Mucosa of descending colon (tissue), 3 donors: Measurements from ENCODE around the gene PTN. TPM values are rescaled to one million over a fixed set of nuclear protein-coding genes. Genes with fewer than 3 reads are reported as not detected.

Source experiments
- ATAC-seq: fragments of 200-7000 bp; cut with Tn5 transposase; one replicate; pipeline ENCODE4 v1.9.1; 2020; ENCODE audit warnings: mild to moderate bottlenecking, moderate library complexity
- DNase-seq, 3 donors: peaks; one replicate each; pipeline ENCODE4 v3.0.0-alpha.2; 2020
- H3K36me3 ChIP-seq: fragments of 200-600 bp; one replicate; pipeline ENCODE4 v1.8.0; 2021; ENCODE audit warnings: low read depth, mild to moderate bottlenecking
- H3K4me1 ChIP-seq: fragments of 200-600 bp; one replicate; pipeline ENCODE4 v1.8.0; 2021; ENCODE audit warnings: low read depth, mild to moderate bottlenecking
- H3K4me3 ChIP-seq: fragments of 200-600 bp; one replicate; pipeline ENCODE4 v1.8.0; 2021; ENCODE audit warnings: mild to moderate bottlenecking
- H3K9me3 ChIP-seq: fragments of 200-600 bp; one replicate; pipeline ENCODE4 v1.8.0; 2021; ENCODE audit warnings: mild to moderate bottlenecking
- intact Hi-C, 2 donors: fragments of 100-400 bp; cut with DNase I in 1 of 2; cut with micrococcal nuclease in 1 of 2; formaldehyde crosslinking; loops; one replicate each; pipeline versions ENCODE4 v1.11.0 to v1.11.1; 2022; cut with DNase I, micrococcal nuclease
- total RNA-seq, 3 donors: library from RNA; stranded (reverse); fragmentation: NEBNext Ultra II Directional in 2 of 3; extraction: Animal tissue kit (Norgen Biotek cat#: 25700) in 2 of 3; gene quantifications; one replicate each; pipeline versions ENCODE4 v1.2.1 to v1.2.4, GENCODE V29; 2021 to 2023
- TF ChIP-seq, protein P1 (sequence below): fragments of 200-600 bp; IDR thresholded peaks from one replicate; pipeline ENCODE4 v1.8.0; 2022; ENCODE audit warnings: antibody characterized with exemption, mild to moderate bottlenecking
- donor health status: DM: no; HTN: no; CAD: no; lungs with moderate emphysema.
- donor health status: DM: no; HTN: no; CAD: no.
- donor health status: DM: no; HTN: yes; CAD: no.

The PTN gene
- total RNA-seq, 3 donors from 2014 or later: 1.7 to 10.9 (median 3.3) TPM

DNA sequence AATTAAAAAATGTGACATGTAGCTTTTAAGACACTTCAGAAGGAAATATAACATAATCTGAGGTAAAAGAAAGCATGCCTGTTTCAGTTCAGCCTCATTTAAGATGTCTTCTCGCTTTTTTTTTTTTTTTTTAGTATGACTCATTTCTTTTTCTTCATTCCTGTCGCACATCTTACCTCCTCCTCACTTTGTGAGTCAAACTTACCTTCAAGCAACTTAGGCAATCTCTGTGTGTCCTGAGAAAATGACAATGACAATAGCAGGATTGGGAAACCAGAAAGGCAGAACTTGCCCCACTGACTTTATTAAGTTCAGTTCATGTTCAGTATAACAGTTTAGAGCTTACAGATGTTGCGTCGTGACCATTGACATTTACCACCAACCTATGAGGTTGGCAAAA, 7.7 kb downstream of the PTN start:
- no peak for ATAC-seq
- Histone ChIP-seq H3K4me1 (no peaks in the 10 kb centered on the region), H3K9me3 (no peaks in the 10 kb centered on the region), H3K4me3 (no peak overlapping the region), H3K36me3 (no peaks in the 10 kb centered on the region)
- no peak for DNase-seq
- TF ChIP-seq, protein P1, sequence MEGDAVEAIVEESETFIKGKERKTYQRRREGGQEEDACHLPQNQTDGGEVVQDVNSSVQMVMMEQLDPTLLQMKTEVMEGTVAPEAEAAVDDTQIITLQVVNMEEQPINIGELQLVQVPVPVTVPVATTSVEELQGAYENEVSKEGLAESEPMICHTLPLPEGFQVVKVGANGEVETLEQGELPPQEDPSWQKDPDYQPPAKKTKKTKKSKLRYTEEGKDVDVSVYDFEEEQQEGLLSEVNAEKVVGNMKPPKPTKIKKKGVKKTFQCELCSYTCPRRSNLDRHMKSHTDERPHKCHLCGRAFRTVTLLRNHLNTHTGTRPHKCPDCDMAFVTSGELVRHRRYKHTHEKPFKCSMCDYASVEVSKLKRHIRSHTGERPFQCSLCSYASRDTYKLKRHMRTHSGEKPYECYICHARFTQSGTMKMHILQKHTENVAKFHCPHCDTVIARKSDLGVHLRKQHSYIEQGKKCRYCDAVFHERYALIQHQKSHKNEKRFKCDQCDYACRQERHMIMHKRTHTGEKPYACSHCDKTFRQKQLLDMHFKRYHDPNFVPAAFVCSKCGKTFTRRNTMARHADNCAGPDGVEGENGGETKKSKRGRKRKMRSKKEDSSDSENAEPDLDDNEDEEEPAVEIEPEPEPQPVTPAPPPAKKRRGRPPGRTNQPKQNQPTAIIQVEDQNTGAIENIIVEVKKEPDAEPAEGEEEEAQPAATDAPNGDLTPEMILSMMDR: no peak
- intact Hi-C loops: no loop called here

DNA sequence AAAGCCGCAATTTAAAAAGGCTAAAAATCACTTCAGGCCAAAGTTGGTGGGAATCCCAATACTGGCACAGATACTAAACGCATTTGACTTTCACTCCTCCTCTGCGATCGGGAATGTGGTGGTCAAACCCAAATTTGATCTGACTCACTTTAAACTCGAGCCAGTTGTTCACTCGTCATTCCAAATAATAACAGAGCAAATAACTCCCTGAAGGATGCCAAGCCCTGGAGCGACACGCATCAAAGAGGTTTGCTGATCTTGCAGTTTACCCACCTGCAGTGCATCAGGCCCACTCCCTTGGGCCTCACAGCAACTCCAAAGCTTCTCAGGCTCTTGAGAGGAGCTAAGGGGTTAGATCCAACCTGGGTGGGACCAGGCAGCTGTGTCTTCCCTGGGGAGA, 12.2 kb downstream of the PTN start:
- Histone ChIP-seq H3K4me1 (no peaks in the 10 kb centered on the region), H3K9me3 (no peaks in the 10 kb centered on the region), H3K4me3 (no peak overlapping the region), H3K36me3 (no peaks in the 10 kb centered on the region)
- TF ChIP-seq, protein P1: no peak
- no peak for DNase-seq
- intact Hi-C loops: no loop called here
- ATAC-seq: no peak

DNA sequence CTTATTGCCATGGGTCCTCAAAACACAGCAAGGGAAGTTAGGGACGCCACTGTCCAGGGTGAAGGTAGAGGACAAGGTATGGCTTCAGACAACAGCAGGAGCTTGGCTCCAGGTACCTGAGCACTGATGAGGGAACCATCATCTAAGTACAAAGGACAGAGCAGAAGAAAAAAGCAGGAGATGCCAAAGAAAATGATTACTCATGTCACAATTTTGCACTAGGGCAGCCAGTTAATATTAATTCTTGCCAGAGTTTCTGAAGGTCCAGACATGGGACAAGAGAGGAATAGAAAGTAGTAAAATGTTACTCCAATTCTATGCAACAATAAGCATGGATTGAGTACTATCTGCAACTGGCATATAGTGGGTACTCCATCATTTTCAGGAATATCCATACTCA, 14.1 kb downstream of the PTN start:
- intact Hi-C loops: no loop called here
- TF ChIP-seq, protein P1: no peak
- Histone ChIP-seq H3K9me3 (no peaks in the 10 kb centered on the region), H3K36me3 (no peaks in the 10 kb centered on the region), H3K4me1 (no peaks in the 10 kb centered on the region), H3K4me3 (no peak overlapping the region)
- no peak for DNase-seq
- ATAC-seq: no peak

DNA sequence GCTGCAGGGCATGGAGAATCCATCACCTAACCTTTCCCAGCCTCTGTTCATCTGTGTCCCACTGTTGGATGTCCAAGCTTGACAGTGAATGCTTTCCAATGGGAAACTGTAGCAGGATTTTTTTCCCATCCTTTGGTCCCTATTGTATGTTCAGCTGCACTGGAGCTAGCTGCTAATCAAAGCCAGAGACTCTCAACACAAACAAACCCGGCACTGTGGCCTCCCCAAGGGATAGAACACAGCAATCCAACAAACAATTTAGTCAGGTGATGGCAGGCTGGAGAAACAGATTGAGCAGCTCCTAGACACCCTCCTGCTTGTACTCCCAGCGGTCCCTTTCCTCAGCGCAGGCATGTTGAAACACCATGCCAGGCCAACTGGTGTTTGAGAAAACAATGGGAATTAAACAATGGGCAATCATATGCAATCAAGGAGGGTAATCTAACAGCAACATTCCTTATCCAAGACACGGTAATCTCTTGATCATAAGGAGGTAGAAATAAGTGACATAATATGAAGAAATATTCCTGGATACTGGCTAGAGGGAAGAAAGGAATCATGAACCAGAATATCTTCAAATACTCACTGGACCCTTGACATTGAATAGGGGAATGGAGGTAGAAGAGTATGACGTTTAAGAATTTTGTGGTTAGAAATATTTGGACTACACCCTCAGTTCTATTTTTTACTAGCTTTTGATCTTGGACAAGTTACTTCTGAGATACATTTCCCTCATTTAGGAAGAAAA, 15.0 kb downstream of the PTN start:
- Histone ChIP-seq H3K4me1 (no peaks in the 10 kb centered on the region), H3K36me3 (no peaks in the 10 kb centered on the region), H3K9me3 (no peaks in the 10 kb centered on the region), H3K4me3 (no peak overlapping the region)
- ATAC-seq (no peak), DNase-seq (no peak)
- TF ChIP-seq, protein P1: no peak
- intact Hi-C loops: no loop called here

DNA sequence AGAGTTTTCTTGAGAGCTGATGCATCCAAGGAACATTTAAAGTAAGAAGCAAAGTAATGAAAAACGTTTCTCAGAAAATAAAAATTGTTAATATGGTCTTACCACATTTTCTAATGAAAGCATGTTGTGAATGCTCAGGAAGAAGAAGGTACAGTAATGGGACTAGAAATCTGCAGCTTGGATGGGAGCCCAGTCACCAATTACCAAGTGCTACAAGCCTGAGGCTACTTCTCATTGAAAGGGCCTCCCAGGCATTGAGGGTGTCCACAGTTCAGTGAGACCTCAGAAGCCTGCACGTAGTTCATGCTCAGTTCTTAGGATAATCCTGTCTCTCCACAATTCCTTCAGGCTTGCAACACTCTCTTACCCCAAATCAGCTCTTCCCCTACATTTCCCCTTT, 17.6 kb downstream of the PTN start:
- no peaks in the 10 kb centered on the region for H3K36me3 ChIP-seq
- TF ChIP-seq, protein P1: no peak
- no peaks in the 10 kb centered on the region for H3K9me3 ChIP-seq
- no peak overlapping the region for H3K4me3 ChIP-seq
- intact Hi-C loops: no loop called here
- no peak for ATAC-seq
- no peak for DNase-seq
- H3K4me1 ChIP-seq: no peaks in the 10 kb centered on the region
